ENCODE results near the gene ANKRD40CL. TPM values are rescaled to one million over a fixed set of nuclear protein-coding genes. Genes with fewer than 3 reads are reported as not detected.

Gene ANKRD40CL
- total RNA-seq, 2 donors from 2014 or later, result not detected

GRCh38 chr17:50783905-50784304 is 16.6 kb upstream of the ANKRD40CL start:
- Mint-ChIP-seq H3K36me3 (ENCODE audit: low read depth) (no peaks in the 10 kb centered on the region), H3K9me3 (peaks cover 2% of the 10 kb centered on the region), H3K4me3 (no peak overlapping the region), H3K27me3 (ENCODE audit: insufficient read depth) (no peaks in the 10 kb centered on the region), H3K4me1 (no peaks in the 10 kb centered on the region), H3K27ac (no peak overlapping the region)
- Histone ChIP-seq H3K27me3 (ENCODE audit: control insufficient read depth, insufficient read depth, low read length, poor library complexity, severe bottlenecking) (no peaks in the 10 kb centered on the region), H3K4me1 (ENCODE audit: control insufficient read depth, insufficient read depth, low read length) (no peaks in the 10 kb centered on the region), H3K9ac (ENCODE audit: extremely low read depth, low read length, poor library complexity, severe bottlenecking) (no peak overlapping the region), H3K27ac (ENCODE audit: low read depth, low read length) (no peak overlapping the region), H3K9me3 (ENCODE audit: control insufficient read depth, low read length) (no peaks in the 10 kb centered on the region), H3K4me3 (ENCODE audit: low read length) (no peak overlapping the region), H3K36me3 (ENCODE audit: control insufficient read depth, insufficient read depth, low read length) (no peaks in the 10 kb centered on the region)
- 84 to 100% methylated on average over 1 to 2 of the region's 2 CpGs for WGBS, 2 experiments (ENCODE audit: insufficient coverage in 1 of 2, insufficient read length in 1 of 2)
- no peak for TF ChIP-seq CTCF (conservative IDR thresholded peaks at IDR 0.05)
- no peak for DNase-seq

- H3K4me3 Mint-ChIP-seq, result no peak overlapping the region
- 37 to 60% methylated on average over 3 to 7 of the region's 7 CpGs for WGBS, 2 experiments (ENCODE audit: insufficient coverage in 1 of 2, insufficient read length in 1 of 2)
- Histone ChIP-seq H3K36me3 (ENCODE audit: control insufficient read depth, insufficient read depth, low read length) (no peaks in the 10 kb centered on the region), H3K4me3 (ENCODE audit: low read length) (no peak overlapping the region), H3K27me3 (ENCODE audit: control insufficient read depth, insufficient read depth, low read length, poor library complexity, severe bottlenecking) (no peaks in the 10 kb centered on the region), H3K4me1 (ENCODE audit: control insufficient read depth, insufficient read depth, low read length) (no peaks in the 10 kb centered on the region), H3K9me3 (ENCODE audit: control insufficient read depth, low read length) (no peaks in the 10 kb centered on the region), H3K27ac (ENCODE audit: low read depth, low read length) (no peak overlapping the region), H3K9ac (ENCODE audit: extremely low read depth, low read length, poor library complexity, severe bottlenecking) (no peak overlapping the region)
- H3K27ac Mint-ChIP-seq, result peak overlapping the region; percentile 53
- H3K9me3 Mint-ChIP-seq, result peaks cover 2% of the 10 kb centered on the region
- H3K27me3 Mint-ChIP-seq (ENCODE audit: insufficient read depth), result no peaks in the 10 kb centered on the region
- peak; percentile 100 for DNase-seq
- no peaks in the 10 kb centered on the region for H3K4me1 Mint-ChIP-seq
- H3K36me3 Mint-ChIP-seq (ENCODE audit: low read depth), result no peaks in the 10 kb centered on the region
- TF ChIP-seq CTCF (conservative IDR thresholded peaks at IDR 0.05), result peak; percentile 97
Observed at GRCh38 chr17:50783193-50783660, 15.9 kb upstream of the ANKRD40CL start.

GRCh38 chr17:50781167-50781566 is 13.8 kb upstream of the ANKRD40CL start:
- H3K9me3 Mint-ChIP-seq, result peaks cover 2% of the 10 kb centered on the region
- H3K36me3 Mint-ChIP-seq (ENCODE audit: low read depth), result no peaks in the 10 kb centered on the region
- DNase-seq, result no peak
- H3K27ac ChIP-seq (ENCODE audit: low read depth, low read length), result no peak overlapping the region
- no peak overlapping the region for H3K9ac ChIP-seq (ENCODE audit: extremely low read depth, low read length, poor library complexity, severe bottlenecking)
- no peaks in the 10 kb centered on the region for H3K36me3 ChIP-seq (ENCODE audit: control insufficient read depth, insufficient read depth, low read length)
- H3K27me3 ChIP-seq (ENCODE audit: control insufficient read depth, insufficient read depth, low read length, poor library complexity, severe bottlenecking), result no peaks in the 10 kb centered on the region
- H3K27ac Mint-ChIP-seq, result no peak overlapping the region
- H3K4me3 ChIP-seq (ENCODE audit: low read length), result no peak overlapping the region
- no peaks in the 10 kb centered on the region for H3K27me3 Mint-ChIP-seq (ENCODE audit: insufficient read depth)
- H3K4me1 ChIP-seq (ENCODE audit: control insufficient read depth, insufficient read depth, low read length), result no peaks in the 10 kb centered on the region
- WGBS, 2 experiments (ENCODE audit: insufficient coverage in 1 of 2, insufficient read length in 1 of 2), result 95 to 99% methylated on average over 22 to 38 of the region's 38 CpGs
- no peak overlapping the region for H3K4me3 Mint-ChIP-seq
- H3K9me3 ChIP-seq (ENCODE audit: control insufficient read depth, low read length), result no peaks in the 10 kb centered on the region
- no peaks in the 10 kb centered on the region for H3K4me1 Mint-ChIP-seq
- no peak for TF ChIP-seq CTCF (conservative IDR thresholded peaks at IDR 0.05)
